Fibroblast of the conjunctiva (primary cell): ENCODE measurements around the gene CTNNA3.

ENCODE experiments used
- DNase-seq: peaks from one replicate; pipeline ENCODE4 v3.0.0-alpha.2; 2010; ENCODE audit warnings: low read depth

The CTNNA3 gene

GRCh38 chr10:66292922-66293321, 1403.1 kb downstream of the CTNNA3 start:
- no peak for DNase-seq

GRCh38 chr10:66292456-66292855, 1403.5 kb downstream of the CTNNA3 start:
- no peak for DNase-seq

GRCh38 chr10:66291133-66291532, 1404.9 kb downstream of the CTNNA3 start:
- DNase-seq: no peak

GRCh38 chr10:66284621-66285020, 1411.4 kb downstream of the CTNNA3 start:
- no peak for DNase-seq

GRCh38 chr10:66283874-66284464, 1412.0 kb downstream of the CTNNA3 start:
- DNase-seq: no peak

- DNase-seq: no peak
Measured at GRCh38 chr10:66283064-66283463, 1412.9 kb downstream of the CTNNA3 start.

GRCh38 chr10:66281327-66281726, 1414.7 kb downstream of the CTNNA3 start:
- no peak for DNase-seq

GRCh38 chr10:66277481-66277880, 1418.5 kb downstream of the CTNNA3 start:
- no peak for DNase-seq

- no peak for DNase-seq
Measured at GRCh38 chr10:66273966-66274519, 1422.0 kb downstream of the CTNNA3 start.

- no peak for DNase-seq
Measured at GRCh38 chr10:66265398-66265797, 1430.6 kb downstream of the CTNNA3 start.

- no peak for DNase-seq
Measured at GRCh38 chr10:66259836-66260235, 1436.2 kb downstream of the CTNNA3 start.

GRCh38 chr10:66258693-66259092, 1437.3 kb downstream of the CTNNA3 start:
- DNase-seq: no peak

GRCh38 chr10:66257801-66258200, 1438.2 kb downstream of the CTNNA3 start:
- no peak for DNase-seq

GRCh38 chr10:66252986-66253385, 1443.0 kb downstream of the CTNNA3 start:
- no peak for DNase-seq

GRCh38 chr10:66246177-66246576, 1449.8 kb downstream of the CTNNA3 start:
- no peak for DNase-seq

- no peak for DNase-seq
Measured at GRCh38 chr10:66244953-66245352, 1451.0 kb downstream of the CTNNA3 start.

GRCh38 chr10:66242885-66243284, 1453.1 kb downstream of the CTNNA3 start:
- no peak for DNase-seq

- no peak for DNase-seq
Measured at GRCh38 chr10:66239062-66239461, 1456.9 kb downstream of the CTNNA3 start.

GRCh38 chr10:66238343-66238742, 1457.7 kb downstream of the CTNNA3 start:
- DNase-seq: no peak

- DNase-seq: no peak
Measured at GRCh38 chr10:66234872-66235271, 1461.1 kb downstream of the CTNNA3 start.

- no peak for DNase-seq
Measured at GRCh38 chr10:66228887-66229286, 1467.1 kb downstream of the CTNNA3 start.

GRCh38 chr10:66223656-66224055, 1472.3 kb downstream of the CTNNA3 start:
- no peak for DNase-seq

- DNase-seq: no peak
Measured at GRCh38 chr10:66222462-66223046, 1473.4 kb downstream of the CTNNA3 start.
